Stimulated activated effector memory CD8-positive, alpha-beta T cell treated with anti-CD3 and anti-CD28 coated beads, Interleukin-12 subunit alpha, Interleukin-12 subunit beta, amount 100 ng/mL, for 72 hours (primary cell): ENCODE results near the gene SLC23A2.
"Not testable (repeated sequence)": the region's sequence is repeated elsewhere in the genome, so short reads cannot be mapped to it uniquely, and the experiment has no call there.

ENCODE experiments used
- ATAC-seq: fragments of 150-1000 bp; cut with Tn5 transposase; 2 replicates; pipeline ENCODE4 v1.10.0; 2021
- DNase-seq, 2 donors: peaks; one replicate each; pipeline ENCODE4 v3.0.0; 2021 to 2022; ENCODE audit warnings: low spot score in 2 of 2
- H3K27ac Mint-ChIP-seq: one replicate; pipeline ENCODE4 v1.8.0; 2022; ENCODE audit warnings: mild to moderate bottlenecking, mixed read lengths
- H3K36me3 Mint-ChIP-seq: one replicate; pipeline ENCODE4 v1.8.0; 2022; ENCODE audit warnings: mild to moderate bottlenecking, mixed read lengths
- H3K4me1 Mint-ChIP-seq: one replicate; pipeline ENCODE4 v1.8.0; 2022; ENCODE audit warnings: mixed read lengths
- H3K4me3 Mint-ChIP-seq: one replicate; pipeline ENCODE4 v1.8.0; 2022; ENCODE audit warnings: mild to moderate bottlenecking, mixed read lengths
- H3K9me3 Mint-ChIP-seq: one replicate; pipeline ENCODE4 v1.8.0; 2022; ENCODE audit warnings: mixed read lengths

The SLC23A2 gene

GRCh38 chr20:4942331-4942730 is 59.0 kb downstream of the SLC23A2 start:
- Mint-ChIP-seq H3K36me3 (peaks cover 10% of the 10 kb centered on the region), H3K9me3 (no peaks in the 10 kb centered on the region), H3K27ac (peak overlapping the region; percentile 41), H3K4me1 (peaks cover 15% of the 10 kb centered on the region), H3K4me3 (no peak overlapping the region)
- ATAC-seq, result no peak
- no peak for DNase-seq

GRCh38 chr20:4937407-4938319 is 63.6 kb downstream of the SLC23A2 start:
- Mint-ChIP-seq H3K9me3 (no peaks in the 10 kb centered on the region), H3K4me3 (no peak overlapping the region), H3K36me3 (peaks cover 10% of the 10 kb centered on the region), H3K4me1 (peaks cover 10% of the 10 kb centered on the region), H3K27ac (peak overlapping the region; percentile 40)
- DNase-seq, result no peak
- ATAC-seq, result no peak

DNA sequence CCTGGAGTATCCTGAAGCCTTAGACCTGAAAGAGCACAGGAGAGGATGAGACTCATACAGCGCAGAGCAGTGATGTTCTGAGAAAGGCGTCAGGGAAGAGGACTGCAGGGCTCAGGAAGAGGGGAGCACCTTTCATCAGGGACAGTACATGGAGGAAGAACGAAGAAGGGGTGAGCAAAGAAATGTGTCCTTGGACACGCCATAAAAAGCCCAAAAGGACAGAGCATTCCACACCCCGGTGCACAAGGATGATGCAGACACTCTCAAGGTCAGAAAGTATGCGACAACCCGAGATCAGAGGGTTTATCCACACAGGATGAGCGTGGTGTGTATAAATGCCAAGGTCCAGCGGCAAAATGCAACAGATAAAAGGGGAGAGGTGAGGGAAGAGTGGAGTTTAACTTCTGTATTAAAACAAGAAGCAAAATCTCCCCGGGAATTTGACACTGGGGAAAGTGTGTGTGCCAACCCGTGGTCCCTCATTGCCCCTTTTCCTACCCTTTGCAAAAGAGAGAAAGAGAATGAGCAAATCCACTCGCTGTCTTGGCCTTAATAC is 64.4 kb downstream of the SLC23A2 start:
- no peak overlapping the region for H3K4me3 Mint-ChIP-seq
- DNase-seq (no peak), ATAC-seq (no peak)
- H3K4me1 Mint-ChIP-seq, result peaks cover 3% of the 10 kb centered on the region
- H3K27ac Mint-ChIP-seq, result peak overlapping the region; percentile 64
- peaks cover 11% of the 10 kb centered on the region for H3K36me3 Mint-ChIP-seq
- H3K9me3 Mint-ChIP-seq, result no peaks in the 10 kb centered on the region

GRCh38 chr20:4936392-4936850 is 64.9 kb downstream of the SLC23A2 start:
- ATAC-seq (no peak), DNase-seq (no peak)
- Mint-ChIP-seq H3K4me1 (no peaks in the 10 kb centered on the region), H3K4me3 (no peak overlapping the region), H3K27ac (peak overlapping the region; percentile 64), H3K9me3 (no peaks in the 10 kb centered on the region), H3K36me3 (peaks cover 13% of the 10 kb centered on the region)

DNA sequence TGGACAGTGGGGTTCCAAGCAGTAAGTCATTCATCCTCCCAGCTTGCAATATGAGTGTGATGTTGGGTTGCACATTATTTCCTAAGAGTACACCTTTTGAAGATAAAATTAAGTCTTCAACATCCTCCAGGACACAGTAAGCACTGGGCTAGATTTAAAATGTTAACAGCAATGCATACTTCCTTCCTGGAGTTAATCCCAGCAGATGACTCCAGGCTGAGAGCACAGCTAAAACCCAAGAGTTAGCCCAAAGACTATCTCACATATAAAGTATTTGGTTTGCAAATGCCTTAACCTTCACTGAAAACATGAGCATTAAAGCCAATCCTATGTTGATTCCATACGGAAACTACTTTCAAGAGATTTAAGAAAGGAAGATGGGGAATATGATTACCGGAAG is 69.2 kb downstream of the SLC23A2 start:
- no peaks in the 10 kb centered on the region for H3K9me3 Mint-ChIP-seq
- peaks cover 30% of the 10 kb centered on the region for H3K36me3 Mint-ChIP-seq
- H3K4me3 Mint-ChIP-seq, result no peak overlapping the region
- peaks cover 13% of the 10 kb centered on the region for H3K4me1 Mint-ChIP-seq
- DNase-seq (no peak), ATAC-seq (no peak)
- no peak overlapping the region for H3K27ac Mint-ChIP-seq

- ATAC-seq (no peak), DNase-seq (no peak)
- H3K4me1 Mint-ChIP-seq, result peaks cover 20% of the 10 kb centered on the region
- no peaks in the 10 kb centered on the region for H3K9me3 Mint-ChIP-seq
- peaks cover 36% of the 10 kb centered on the region for H3K36me3 Mint-ChIP-seq
- no peak overlapping the region for H3K4me3 Mint-ChIP-seq
- no peak overlapping the region for H3K27ac Mint-ChIP-seq
Measured at GRCh38 chr20:4929686-4930397, 71.5 kb downstream of the SLC23A2 start.

DNA sequence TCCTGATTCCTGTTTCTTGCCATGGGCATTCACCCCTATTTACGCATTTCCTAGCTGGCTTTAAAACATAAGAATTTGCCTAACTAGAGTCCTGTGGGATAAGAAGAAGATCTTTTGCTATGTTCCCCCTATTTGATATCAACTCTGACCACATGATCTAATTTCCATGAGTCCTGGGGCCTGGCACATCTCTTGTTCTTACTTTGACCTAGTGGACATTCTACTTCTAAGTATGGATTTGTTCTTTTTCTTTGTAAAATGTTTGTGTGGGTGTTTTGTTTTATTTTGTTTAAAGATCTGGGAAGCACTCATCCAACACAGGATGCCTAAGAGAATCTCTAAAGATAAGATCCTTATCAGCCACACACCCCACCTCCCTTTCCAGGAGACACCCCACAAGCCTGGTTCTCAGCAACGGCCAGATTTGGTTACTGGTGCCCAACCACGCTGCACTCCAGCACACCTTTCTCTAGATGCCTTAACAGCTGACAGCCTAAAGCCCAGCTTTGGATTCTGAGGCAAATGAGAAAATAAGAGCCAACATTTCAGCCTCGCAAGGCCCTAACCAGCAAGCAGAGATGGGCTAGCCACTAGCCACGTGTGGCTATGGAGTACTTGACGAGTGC is 74.7 kb downstream of the SLC23A2 start:
- Mint-ChIP-seq H3K9me3 (no peaks in the 10 kb centered on the region), H3K27ac (no peak overlapping the region), H3K4me3 (no peak overlapping the region), H3K4me1 (peaks cover 27% of the 10 kb centered on the region), H3K36me3 (peaks cover 38% of the 10 kb centered on the region)
- ATAC-seq (no peak), DNase-seq (no peak)

- H3K27ac Mint-ChIP-seq, result peak overlapping the region; percentile 13
- H3K4me3 Mint-ChIP-seq, result no peak overlapping the region
- ATAC-seq (no peak), DNase-seq (no peak)
- H3K4me1 Mint-ChIP-seq, result peaks cover 27% of the 10 kb centered on the region
- no peaks in the 10 kb centered on the region for H3K9me3 Mint-ChIP-seq
- H3K36me3 Mint-ChIP-seq, result peaks cover 31% of the 10 kb centered on the region
Measured at GRCh38 chr20:4925842-4926530, 75.3 kb downstream of the SLC23A2 start.

- no peaks in the 10 kb centered on the region for H3K9me3 Mint-ChIP-seq
- H3K36me3 Mint-ChIP-seq, result peaks cover 19% of the 10 kb centered on the region
- peaks cover 26% of the 10 kb centered on the region for H3K4me1 Mint-ChIP-seq
- ATAC-seq (no peak), DNase-seq (no peak)
- peak overlapping the region; percentile 88 for H3K27ac Mint-ChIP-seq
- no peak overlapping the region for H3K4me3 Mint-ChIP-seq
Measured at GRCh38 chr20:4924446-4924845, 76.9 kb downstream of the SLC23A2 start.

DNA sequence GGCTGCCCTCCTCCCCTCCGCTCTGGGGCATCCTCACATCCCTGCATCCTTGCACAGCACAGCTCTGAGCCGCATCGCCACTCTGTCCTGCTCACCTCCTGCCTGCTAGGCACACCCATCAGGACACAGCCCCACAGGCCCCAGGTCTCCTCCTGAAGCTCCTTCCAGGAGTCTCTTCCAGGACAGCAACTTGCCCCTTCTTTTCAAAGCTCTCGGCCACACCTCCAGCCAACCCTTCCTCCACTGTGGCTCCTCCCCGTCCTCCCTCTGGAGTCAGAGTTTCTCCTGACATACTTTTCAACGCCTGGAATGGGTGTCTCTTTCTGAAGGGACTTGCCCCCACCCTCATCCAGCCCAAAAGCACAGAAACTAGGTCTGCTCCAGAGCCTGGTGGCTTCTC is 77.3 kb downstream of the SLC23A2 start:
- no peak for ATAC-seq

GRCh38 chr20:4922186-4922585 is 79.1 kb downstream of the SLC23A2 start:
- ATAC-seq (no peak), DNase-seq (no peak)
- no peaks in the 10 kb centered on the region for H3K9me3 Mint-ChIP-seq
- H3K36me3 Mint-ChIP-seq, result peaks cover 12% of the 10 kb centered on the region
- peak overlapping the region; percentile 4 for H3K27ac Mint-ChIP-seq
- H3K4me3 Mint-ChIP-seq, result no peak overlapping the region
- peaks cover 23% of the 10 kb centered on the region for H3K4me1 Mint-ChIP-seq

More for the DNA sequence above, 77.3 kb downstream of the SLC23A2 start:
- H3K9me3 Mint-ChIP-seq, result no peaks in the 10 kb centered on the region
- peaks cover 28% of the 10 kb centered on the region for H3K4me1 Mint-ChIP-seq
- no peak overlapping the region for H3K4me3 Mint-ChIP-seq
- no peak for DNase-seq
- peak overlapping the region; percentile 88 for H3K27ac Mint-ChIP-seq
- peaks cover 15% of the 10 kb centered on the region for H3K36me3 Mint-ChIP-seq

- peaks cover 27% of the 10 kb centered on the region for H3K4me1 Mint-ChIP-seq
- not testable (repeated sequence) for DNase-seq, H3K9me3 Mint-ChIP-seq, H3K4me3 Mint-ChIP-seq, ATAC-seq
- peaks cover 12% of the 10 kb centered on the region for H3K36me3 Mint-ChIP-seq
- peak overlapping the region; percentile 4 for H3K27ac Mint-ChIP-seq
Measured at GRCh38 chr20:4921271-4921670, 80.0 kb downstream of the SLC23A2 start.

DNA sequence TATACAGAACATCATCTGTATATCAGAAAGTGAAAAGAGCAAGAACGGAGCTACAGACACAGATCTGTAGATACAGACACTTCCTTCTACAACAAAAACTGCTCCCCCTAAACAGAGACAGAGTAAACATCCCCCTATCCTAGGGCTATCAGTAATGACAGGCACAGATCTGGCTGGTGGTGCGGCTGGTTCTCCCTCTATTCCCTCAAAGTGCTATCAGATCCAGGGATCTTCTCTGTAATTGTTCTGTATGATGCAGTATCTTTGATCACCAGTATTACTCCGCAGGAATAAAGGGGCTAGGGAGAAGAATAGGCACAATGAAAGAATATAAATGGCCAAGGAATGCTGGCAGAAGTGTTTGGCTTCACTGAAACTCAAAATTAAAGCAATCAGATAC is 80.7 kb downstream of the SLC23A2 start:
- Mint-ChIP-seq H3K4me3 (no peak overlapping the region), H3K36me3 (peaks cover 10% of the 10 kb centered on the region)
- no peak for DNase-seq

DNA sequence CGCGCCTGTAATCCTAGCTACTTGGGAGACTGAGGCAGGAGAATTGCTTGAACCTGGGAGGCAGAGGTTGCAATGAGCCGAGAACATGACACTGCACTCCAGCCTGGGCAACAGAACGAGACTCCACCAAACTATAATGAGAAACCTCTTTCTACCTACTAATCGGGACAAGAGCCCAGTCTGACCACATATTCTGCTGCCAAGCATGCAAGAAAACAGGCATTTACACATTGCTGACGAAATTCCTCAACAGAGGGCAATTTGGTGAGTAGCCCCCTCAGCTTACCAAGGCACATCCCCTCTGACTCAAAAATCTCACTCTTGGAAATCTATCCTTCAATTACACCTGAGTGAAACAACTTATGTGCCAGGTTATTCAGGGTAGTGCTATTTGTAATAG is 81.2 kb downstream of the SLC23A2 start:
- Mint-ChIP-seq H3K4me3 (no peak overlapping the region), H3K27ac (peak overlapping the region; percentile 35), H3K9me3 (no peaks in the 10 kb centered on the region), H3K36me3 (peaks cover 6% of the 10 kb centered on the region), H3K4me1 (peaks cover 20% of the 10 kb centered on the region)
- ATAC-seq, result no peak
- DNase-seq, result no peak

More for the DNA sequence above, 80.7 kb downstream of the SLC23A2 start:
- no peak for ATAC-seq
- no peaks in the 10 kb centered on the region for H3K9me3 Mint-ChIP-seq
- peaks cover 25% of the 10 kb centered on the region for H3K4me1 Mint-ChIP-seq
- H3K27ac Mint-ChIP-seq, result peak overlapping the region; percentile 35
